HG02610 (cell line): ENCODE results near the gene PSMD3.

ENCODE experiments used
- ATAC-seq: cut with Tn5 transposase; IDR thresholded peaks from one replicate; pipeline ENCODE4 v1.9.1; 2021; ENCODE audit warnings: mild to moderate bottlenecking, moderate library complexity; ENCODE audit not compliant: unreplicated experiment

The PSMD3 gene

GRCh38 chr17:39955726-39956225 lies 24.8 kb upstream of the PSMD3 start:
- ATAC-seq = no peak

GRCh38 chr17:39960524-39961041 lies 20.0 kb upstream of the PSMD3 start:
- ATAC-seq = no peak

GRCh38 chr17:39962642-39963220 lies 17.9 kb upstream of the PSMD3 start, which contains the start of gene GSDMA:
Gene GSDMA (plus strand): TSS chr17:39963004. CDS start chr17:39965688, 2,684 bp downstream.
- no peak for ATAC-seq

- no peak for ATAC-seq
Measured at GRCh38 chr17:39963829-39964228, 16.8 kb upstream of the PSMD3 start.

GRCh38 chr17:39965017-39965699 lies 15.4 kb upstream of the PSMD3 start:
- no peak for ATAC-seq

- ATAC-seq = no peak
Measured at GRCh38 chr17:39966771-39967170, 13.8 kb upstream of the PSMD3 start.

- no peak for ATAC-seq
Measured at GRCh38 chr17:39968761-39969160, 11.8 kb upstream of the PSMD3 start.

- no peak for ATAC-seq
Measured at GRCh38 chr17:39969375-39969774, 11.2 kb upstream of the PSMD3 start.

- ATAC-seq = no peak
Measured at GRCh38 chr17:39970157-39970692, 10.4 kb upstream of the PSMD3 start.

- no peak for ATAC-seq
Measured at GRCh38 chr17:39971076-39971603, 9.5 kb upstream of the PSMD3 start.

GRCh38 chr17:39972271-39972670 lies 8.3 kb upstream of the PSMD3 start:
- ATAC-seq = no peak

GRCh38 chr17:39973496-39973895 lies 7.1 kb upstream of the PSMD3 start:
- no peak for ATAC-seq

GRCh38 chr17:39974433-39974832 lies 6.2 kb upstream of the PSMD3 start:
- ATAC-seq = no peak

GRCh38 chr17:39975801-39976200 lies 4.8 kb upstream of the PSMD3 start:
- no peak for ATAC-seq

- ATAC-seq = no peak
Measured at GRCh38 chr17:39979016-39979670, 1.5 kb upstream of the PSMD3 start.

- ATAC-seq = peak; percentile 9
Measured at GRCh38 chr17:39979893-39980350, 685 bp upstream of the PSMD3 start.

GRCh38 chr17:39981207-39981741 lies 667 bp downstream of the PSMD3 start:
- no peak for ATAC-seq

- ATAC-seq = no peak
Measured at GRCh38 chr17:39981766-39982375, 1.3 kb downstream of the PSMD3 start.

GRCh38 chr17:39988206-39988810 lies 7.7 kb downstream of the PSMD3 start:
- ATAC-seq = no peak

- ATAC-seq = no peak
Measured at GRCh38 chr17:39994448-39994847, 13.8 kb downstream of the PSMD3 start.
